ENCODE data around the gene FLT1. TPM values are rescaled to one million over a fixed set of nuclear protein-coding genes. Genes with fewer than 3 reads are reported as not detected.

The FLT1 gene
- polyA plus RNA-seq, 4 donors: 0.45 to 8.8 (median 3.0) TPM

- Histone ChIP-seq H3K4me3 (ENCODE audit: low read depth in 1 of 3, low read length in 3 of 3) (no peak overlapping the region), H3K36me3 (ENCODE audit: control insufficient read depth in 3 of 3, insufficient read depth in 2 of 3, low read depth in 1 of 3, low read length in 3 of 3) (no peaks in the 10 kb centered on the region), H3K4me1 (ENCODE audit: control insufficient read depth in 3 of 3, insufficient read depth in 2 of 3, low read depth in 1 of 3, low read length in 2 of 3) (peaks cover 0 to 7% (median 0%) of the 10 kb centered on the region in 3 donors), H3K9me3 (ENCODE audit: control insufficient read depth in 2 of 2, insufficient read depth in 1 of 2, low read depth in 1 of 2, low read length in 1 of 2) (peaks cover 0 to 9% of the 10 kb centered on the region in 2 donors), H3K27me3 (ENCODE audit: control insufficient read depth in 3 of 3, insufficient read depth in 3 of 3, low read length in 3 of 3) (peaks cover 0 to 12% (median 8%) of the 10 kb centered on the region in 3 donors), H3K27ac (ENCODE audit: low read depth in 1 of 3, low read length in 2 of 3) (no peak overlapping the region)
- no peak for FAIRE-seq
- DNase-seq: peak in 1 of 2 donors; percentile 41
- 61 to 78% (median 65%) methylated on average over 3 of the region's 3 CpGs for WGBS, 3 donors
Measured at GRCh38 chr13:28536371-28536770, 41.4 kb upstream of the FLT1 start.

GRCh38 chr13:28535734-28536133 lies 40.8 kb upstream of the FLT1 start:
- Histone ChIP-seq H3K9me3 (ENCODE audit: control insufficient read depth in 2 of 2, insufficient read depth in 1 of 2, low read depth in 1 of 2, low read length in 1 of 2) (peaks cover 0 to 9% of the 10 kb centered on the region in 2 donors), H3K36me3 (ENCODE audit: control insufficient read depth in 3 of 3, insufficient read depth in 2 of 3, low read depth in 1 of 3, low read length in 3 of 3) (no peaks in the 10 kb centered on the region), H3K4me1 (ENCODE audit: control insufficient read depth in 3 of 3, insufficient read depth in 2 of 3, low read depth in 1 of 3, low read length in 2 of 3) (peaks cover 0 to 13% (median 0%) of the 10 kb centered on the region in 3 donors), H3K27ac (ENCODE audit: low read depth in 1 of 3, low read length in 2 of 3) (no peak overlapping the region), H3K27me3 (ENCODE audit: control insufficient read depth in 3 of 3, insufficient read depth in 3 of 3, low read length in 3 of 3) (peaks cover 0 to 19% (median 8%) of the 10 kb centered on the region in 3 donors), H3K4me3 (ENCODE audit: low read depth in 1 of 3, low read length in 3 of 3) (no peak overlapping the region)
- FAIRE-seq (no peak), DNase-seq (no peak)
- 84 to 94% (median 89%) methylated on average over 2 of the region's 2 CpGs for whole genome bisulfite sequencing, 3 donors

GRCh38 chr13:28534801-28535200 lies 39.9 kb upstream of the FLT1 start:
- DNase-seq: no peak

GRCh38 chr13:28534210-28534609 lies 39.3 kb upstream of the FLT1 start:
- Histone ChIP-seq H3K27ac (ENCODE audit: low read depth in 1 of 3, low read length in 2 of 3) (no peak overlapping the region), H3K27me3 (ENCODE audit: control insufficient read depth in 3 of 3, insufficient read depth in 3 of 3, low read length in 3 of 3) (peaks cover 0 to 23% (median 8%) of the 10 kb centered on the region in 3 donors), H3K36me3 (ENCODE audit: control insufficient read depth in 3 of 3, insufficient read depth in 2 of 3, low read depth in 1 of 3, low read length in 3 of 3) (no peaks in the 10 kb centered on the region), H3K9me3 (ENCODE audit: control insufficient read depth in 2 of 2, insufficient read depth in 1 of 2, low read depth in 1 of 2, low read length in 1 of 2) (peaks cover 0 to 9% of the 10 kb centered on the region in 2 donors), H3K4me3 (ENCODE audit: low read depth in 1 of 3, low read length in 3 of 3) (no peak overlapping the region), H3K4me1 (ENCODE audit: control insufficient read depth in 3 of 3, insufficient read depth in 2 of 3, low read depth in 1 of 3, low read length in 2 of 3) (peaks cover 0 to 13% (median 0%) of the 10 kb centered on the region in 3 donors)
- 67 to 73% (median 71%) methylated on average over 5 of the region's 5 CpGs for WGBS, 3 donors
- DNase-seq: no peak
- no peak for FAIRE-seq

More at GRCh38 chr13:28534801-28535200, 39.9 kb upstream of the FLT1 start:
- no peak overlapping the region for H3K27ac ChIP-seq (ENCODE audit: low read depth in 1 of 3, low read length in 2 of 3)
- WGBS, 3 donors: 84 to 90% (median 87%) methylated on average over 5 of the region's 5 CpGs
- peaks cover 0 to 9% of the 10 kb centered on the region in 2 donors for H3K9me3 ChIP-seq (ENCODE audit: control insufficient read depth in 2 of 2, insufficient read depth in 1 of 2, low read depth in 1 of 2, low read length in 1 of 2)
- H3K27me3 ChIP-seq (ENCODE audit: control insufficient read depth in 3 of 3, insufficient read depth in 3 of 3, low read length in 3 of 3): peaks cover 0 to 23% (median 8%) of the 10 kb centered on the region in 3 donors
- peaks cover 0 to 13% (median 0%) of the 10 kb centered on the region in 3 donors for H3K4me1 ChIP-seq (ENCODE audit: control insufficient read depth in 3 of 3, insufficient read depth in 2 of 3, low read depth in 1 of 3, low read length in 2 of 3)
- H3K36me3 ChIP-seq (ENCODE audit: control insufficient read depth in 3 of 3, insufficient read depth in 2 of 3, low read depth in 1 of 3, low read length in 3 of 3): no peaks in the 10 kb centered on the region
- no peak for FAIRE-seq
- no peak overlapping the region for H3K4me3 ChIP-seq (ENCODE audit: low read depth in 1 of 3, low read length in 3 of 3)

GRCh38 chr13:28533441-28534166 lies 38.7 kb upstream of the FLT1 start:
- H3K27me3 ChIP-seq (ENCODE audit: control insufficient read depth in 3 of 3, insufficient read depth in 3 of 3, low read length in 3 of 3): peaks cover 0 to 23% (median 8%) of the 10 kb centered on the region in 3 donors
- DNase-seq (no peak), FAIRE-seq (no peak)
- no peak overlapping the region for H3K4me3 ChIP-seq (ENCODE audit: low read depth in 1 of 3, low read length in 3 of 3)
- peaks cover 0 to 9% of the 10 kb centered on the region in 2 donors for H3K9me3 ChIP-seq (ENCODE audit: control insufficient read depth in 2 of 2, insufficient read depth in 1 of 2, low read depth in 1 of 2, low read length in 1 of 2)
- 85 to 90% (median 87%) methylated on average over 7 of the region's 7 CpGs for WGBS, 3 donors
- no peaks in the 10 kb centered on the region for H3K36me3 ChIP-seq (ENCODE audit: control insufficient read depth in 3 of 3, insufficient read depth in 2 of 3, low read depth in 1 of 3, low read length in 3 of 3)
- H3K27ac ChIP-seq (ENCODE audit: low read depth in 1 of 3, low read length in 2 of 3): no peak overlapping the region
- H3K4me1 ChIP-seq (ENCODE audit: control insufficient read depth in 3 of 3, insufficient read depth in 2 of 3, low read depth in 1 of 3, low read length in 2 of 3): peaks cover 0 to 13% (median 0%) of the 10 kb centered on the region in 3 donors

GRCh38 chr13:28533125-28533436 lies 38.2 kb upstream of the FLT1 start:
- H3K27ac ChIP-seq (ENCODE audit: low read depth in 1 of 3, low read length in 2 of 3): peak overlapping the region in 1 of 3 donors; percentile 5
- WGBS, 3 donors: 11 to 23% (median 16%) methylated on average over 10 of the region's 10 CpGs
- H3K4me1 ChIP-seq (ENCODE audit: control insufficient read depth in 3 of 3, insufficient read depth in 2 of 3, low read depth in 1 of 3, low read length in 2 of 3): peaks cover 0 to 13% (median 0%) of the 10 kb centered on the region in 3 donors
- FAIRE-seq: no peak
- peaks cover 0 to 9% of the 10 kb centered on the region in 2 donors for H3K9me3 ChIP-seq (ENCODE audit: control insufficient read depth in 2 of 2, insufficient read depth in 1 of 2, low read depth in 1 of 2, low read length in 1 of 2)
- peak overlapping the region in 1 of 3 donors; percentile 42 for H3K4me3 ChIP-seq (ENCODE audit: low read depth in 1 of 3, low read length in 3 of 3)
- peaks cover 0 to 27% (median 8%) of the 10 kb centered on the region in 3 donors for H3K27me3 ChIP-seq (ENCODE audit: control insufficient read depth in 3 of 3, insufficient read depth in 3 of 3, low read length in 3 of 3)
- H3K36me3 ChIP-seq (ENCODE audit: control insufficient read depth in 3 of 3, insufficient read depth in 2 of 3, low read depth in 1 of 3, low read length in 3 of 3): no peaks in the 10 kb centered on the region
- peak in 1 of 2 donors; percentile 16 for DNase-seq

- H3K9me3 ChIP-seq (ENCODE audit: control insufficient read depth in 2 of 2, insufficient read depth in 1 of 2, low read depth in 1 of 2, low read length in 1 of 2): peaks cover 0 to 9% of the 10 kb centered on the region in 2 donors
- H3K27me3 ChIP-seq (ENCODE audit: control insufficient read depth in 3 of 3, insufficient read depth in 3 of 3, low read length in 3 of 3): peaks cover 0 to 32% (median 10%) of the 10 kb centered on the region in 3 donors
- peaks cover 0 to 13% (median 0%) of the 10 kb centered on the region in 3 donors for H3K4me1 ChIP-seq (ENCODE audit: control insufficient read depth in 3 of 3, insufficient read depth in 2 of 3, low read depth in 1 of 3, low read length in 2 of 3)
- DNase-seq (peak; percentile 32 to 69), FAIRE-seq (no peak)
- H3K27ac ChIP-seq (ENCODE audit: low read depth in 1 of 3, low read length in 2 of 3): peak overlapping the region in 2 of 3 donors; percentile 5 to 14
- WGBS, 3 donors: 1 to 3% (median 2%) methylated on average over 60 to 96 of the region's 96 CpGs
- no peaks in the 10 kb centered on the region for H3K36me3 ChIP-seq (ENCODE audit: control insufficient read depth in 3 of 3, insufficient read depth in 2 of 3, low read depth in 1 of 3, low read length in 3 of 3)
- H3K4me3 ChIP-seq (ENCODE audit: low read depth in 1 of 3, low read length in 3 of 3): peak overlapping the region; percentile 8 to 63 (median 43)
Measured at GRCh38 chr13:28532388-28533124, 37.6 kb upstream of the FLT1 start.

GRCh38 chr13:28531845-28532387 lies 37.0 kb upstream of the FLT1 start:
- DNase-seq: peak; percentile 17 to 24
- H3K27ac ChIP-seq (ENCODE audit: low read depth in 1 of 3, low read length in 2 of 3): peak overlapping the region in 1 of 3 donors; percentile 76

More at GRCh38 chr13:28531845-28532387, 37.0 kb upstream of the FLT1 start:
- no peaks in the 10 kb centered on the region for H3K36me3 ChIP-seq (ENCODE audit: control insufficient read depth in 3 of 3, insufficient read depth in 2 of 3, low read depth in 1 of 3, low read length in 3 of 3)
- H3K9me3 ChIP-seq (ENCODE audit: control insufficient read depth in 2 of 2, insufficient read depth in 1 of 2, low read depth in 1 of 2, low read length in 1 of 2): peaks cover 0 to 9% of the 10 kb centered on the region in 2 donors
- WGBS, 3 donors: 4% methylated on average over 22 to 25 of the region's 25 CpGs
- no peak for FAIRE-seq
- H3K4me1 ChIP-seq (ENCODE audit: control insufficient read depth in 3 of 3, insufficient read depth in 2 of 3, low read depth in 1 of 3, low read length in 2 of 3): peaks cover 0 to 13% (median 0%) of the 10 kb centered on the region in 3 donors
- H3K4me3 ChIP-seq (ENCODE audit: low read depth in 1 of 3, low read length in 3 of 3): peak overlapping the region; percentile 8 to 63 (median 43)
- peaks cover 0 to 32% (median 12%) of the 10 kb centered on the region in 3 donors for H3K27me3 ChIP-seq (ENCODE audit: control insufficient read depth in 3 of 3, insufficient read depth in 3 of 3, low read length in 3 of 3)

Measured in small intestine (tissue), 7 donors.